AG09309 (cell line): Measurements from ENCODE around the gene SUGCT.

Source experiments
- DNase-seq: peaks from one replicate; pipeline ENCODE4 v3.0.0-alpha.2; 2010; ENCODE audit warnings: low read depth
- H3K4me3 ChIP-seq: 2 replicates; pipeline ENCODE4 v1.5.1; 2011; ENCODE audit warnings: mild to moderate bottlenecking, low read depth, low read length, moderate library complexity; ENCODE audit not compliant: control insufficient read depth
- TF ChIP-seq, protein P1 (sequence below): IDR thresholded peaks from 2 replicates; pipeline ENCODE4 v1.5.1; 2011; ENCODE audit warnings: mild to moderate bottlenecking, low read depth, low read length, inconsistent platforms; ENCODE audit not compliant: insufficient read depth, control insufficient read depth; ENCODE audit errors: missing control alignments

SUGCT gene

GRCh38 chr7:40527723-40528122, 392.9 kb downstream of the SUGCT start:
- no peak for DNase-seq
- TF ChIP-seq, protein P1, sequence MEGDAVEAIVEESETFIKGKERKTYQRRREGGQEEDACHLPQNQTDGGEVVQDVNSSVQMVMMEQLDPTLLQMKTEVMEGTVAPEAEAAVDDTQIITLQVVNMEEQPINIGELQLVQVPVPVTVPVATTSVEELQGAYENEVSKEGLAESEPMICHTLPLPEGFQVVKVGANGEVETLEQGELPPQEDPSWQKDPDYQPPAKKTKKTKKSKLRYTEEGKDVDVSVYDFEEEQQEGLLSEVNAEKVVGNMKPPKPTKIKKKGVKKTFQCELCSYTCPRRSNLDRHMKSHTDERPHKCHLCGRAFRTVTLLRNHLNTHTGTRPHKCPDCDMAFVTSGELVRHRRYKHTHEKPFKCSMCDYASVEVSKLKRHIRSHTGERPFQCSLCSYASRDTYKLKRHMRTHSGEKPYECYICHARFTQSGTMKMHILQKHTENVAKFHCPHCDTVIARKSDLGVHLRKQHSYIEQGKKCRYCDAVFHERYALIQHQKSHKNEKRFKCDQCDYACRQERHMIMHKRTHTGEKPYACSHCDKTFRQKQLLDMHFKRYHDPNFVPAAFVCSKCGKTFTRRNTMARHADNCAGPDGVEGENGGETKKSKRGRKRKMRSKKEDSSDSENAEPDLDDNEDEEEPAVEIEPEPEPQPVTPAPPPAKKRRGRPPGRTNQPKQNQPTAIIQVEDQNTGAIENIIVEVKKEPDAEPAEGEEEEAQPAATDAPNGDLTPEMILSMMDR: no peak
- no peak overlapping the region for H3K4me3 ChIP-seq

DNA sequence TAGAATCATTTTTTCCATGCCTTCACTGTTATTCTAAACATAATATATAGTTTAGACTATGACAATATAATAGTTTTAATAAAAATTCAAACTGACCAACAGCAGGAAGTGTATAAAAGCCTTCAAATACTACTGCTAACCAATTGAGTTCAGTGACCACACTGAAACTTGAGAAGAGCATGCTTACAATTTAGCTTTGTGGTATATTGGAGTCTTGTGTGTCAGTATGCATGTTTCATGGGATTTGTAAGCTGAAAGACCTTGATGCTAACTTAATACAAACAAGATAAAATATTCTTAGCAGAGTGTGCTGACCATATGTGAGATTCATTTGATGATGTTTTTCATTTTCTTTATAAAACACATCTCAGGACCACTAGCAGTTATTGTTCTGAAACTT, 395.5 kb downstream of the SUGCT start:
- no peak overlapping the region for H3K4me3 ChIP-seq
- TF ChIP-seq, protein P1: no peak
- no peak for DNase-seq

DNA sequence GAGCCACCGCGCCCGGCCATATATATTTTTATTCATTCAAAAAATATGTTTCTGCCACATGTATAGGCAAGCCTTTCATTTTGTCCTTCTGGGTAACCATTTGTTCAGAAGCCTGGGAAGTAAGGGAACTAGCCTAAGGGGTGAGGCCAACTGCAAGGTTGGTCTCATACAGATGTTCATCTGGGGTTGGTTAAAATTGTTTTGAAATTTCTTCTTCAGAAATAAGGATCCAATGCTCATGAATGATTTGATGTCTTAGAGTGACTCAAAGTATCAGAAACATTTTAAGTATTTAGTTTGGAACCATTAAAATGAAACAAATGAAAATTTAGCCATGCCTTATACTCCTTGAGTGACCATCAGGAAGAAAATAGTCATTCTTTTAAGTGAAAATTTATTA, 397.2 kb downstream of the SUGCT start:
- TF ChIP-seq, protein P1: no peak
- H3K4me3 ChIP-seq: no peak overlapping the region
- DNase-seq: no peak

DNA sequence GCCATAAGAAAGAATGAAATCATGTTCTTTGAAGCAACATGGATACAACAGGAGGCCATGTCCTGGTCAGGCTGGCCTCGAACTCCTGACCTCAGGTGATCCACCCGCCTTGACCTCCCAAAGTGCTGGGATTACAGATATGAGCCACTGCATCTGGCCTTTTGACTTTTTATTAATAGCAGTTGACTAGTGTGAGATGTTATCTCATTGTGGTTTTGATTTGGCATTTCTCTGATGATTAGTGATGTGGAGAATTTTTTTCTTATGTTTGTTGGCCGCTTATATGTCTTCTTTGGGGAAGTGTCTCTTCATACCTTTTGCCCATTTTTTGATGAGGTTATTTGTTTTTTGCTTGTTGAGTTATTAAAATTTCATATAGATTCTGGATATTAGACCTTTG, 400.9 kb downstream of the SUGCT start:
- TF ChIP-seq, protein P1: no peak
- no peak overlapping the region for H3K4me3 ChIP-seq
- no peak for DNase-seq

DNA sequence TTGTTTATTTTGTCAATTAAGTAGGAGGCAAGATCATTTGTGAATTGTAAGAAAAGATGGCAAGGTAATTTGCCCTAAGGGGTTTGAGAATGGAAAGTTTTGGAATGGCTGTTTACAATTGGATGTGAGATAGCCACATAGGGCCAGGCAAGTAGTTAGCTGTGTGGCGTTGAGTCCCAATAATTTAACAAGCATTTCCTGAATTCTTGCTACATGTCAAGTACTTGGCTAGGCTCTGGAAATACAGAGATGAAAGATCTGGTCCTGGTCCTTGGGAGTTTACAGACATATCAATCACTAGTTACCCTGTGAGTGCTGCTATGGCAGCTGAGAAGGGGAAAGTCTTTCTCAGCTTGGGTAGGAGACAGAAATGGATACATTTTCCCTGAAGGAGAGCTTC, 401.6 kb downstream of the SUGCT start:
- DNase-seq: no peak
- no peak overlapping the region for H3K4me3 ChIP-seq
- TF ChIP-seq, protein P1: no peak

- H3K4me3 ChIP-seq: no peak overlapping the region
- DNase-seq: no peak
- TF ChIP-seq, protein P1: no peak
These were observed 403.5 kb downstream of the SUGCT start for GRCh38 chr7:40538281-40538680.

DNA sequence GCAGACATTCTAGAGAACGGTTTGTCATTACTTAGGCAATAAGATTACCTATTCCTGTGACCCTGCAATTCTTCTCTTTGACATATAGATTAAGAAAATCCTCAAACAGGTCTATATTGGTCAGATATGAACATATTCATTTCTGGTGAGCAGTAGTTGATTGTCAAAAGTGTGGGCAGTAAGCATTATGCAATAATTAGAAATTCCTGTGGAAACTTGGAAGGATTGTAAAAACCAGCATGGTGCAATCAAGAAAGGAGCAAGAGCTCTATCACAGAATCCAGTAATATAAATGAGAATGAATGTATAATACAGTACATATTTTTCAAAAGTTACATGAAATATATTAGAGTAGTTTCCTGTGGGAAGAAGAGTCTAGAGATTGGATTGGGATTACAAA, 406.5 kb downstream of the SUGCT start:
- TF ChIP-seq, protein P1: no peak
- DNase-seq: peak; percentile 39
- no peak overlapping the region for H3K4me3 ChIP-seq
